Right lung (tissue), 5 donors: ENCODE measurements around the gene FA2H. TPM values are rescaled to one million over a fixed set of nuclear protein-coding genes. Genes with fewer than 3 reads are reported as not detected.

Experiments
- DNase-seq, 2 donors: peaks; one replicate each; pipeline ENCODE4 v3.0.0-alpha.2; 2013
- polyA plus RNA-seq, 5 donors: library from polyadenylated mRNA; unstranded; fragments of 120-200 nt; gene quantifications; one replicate each; pipeline versions ENCODE4 v1.2.1 to v1.2.3, GENCODE V29; 2013; ENCODE audit warnings: inconsistent platforms in 1 of 5, low replicate concordance in 1 of 5; ENCODE audit not compliant: insufficient read length in 5 of 5, insufficient read depth in 1 of 5

Gene FA2H
- polyA plus RNA-seq, 5 donors: 3.4 to 5.5 (median 4.4) TPM

DNA sequence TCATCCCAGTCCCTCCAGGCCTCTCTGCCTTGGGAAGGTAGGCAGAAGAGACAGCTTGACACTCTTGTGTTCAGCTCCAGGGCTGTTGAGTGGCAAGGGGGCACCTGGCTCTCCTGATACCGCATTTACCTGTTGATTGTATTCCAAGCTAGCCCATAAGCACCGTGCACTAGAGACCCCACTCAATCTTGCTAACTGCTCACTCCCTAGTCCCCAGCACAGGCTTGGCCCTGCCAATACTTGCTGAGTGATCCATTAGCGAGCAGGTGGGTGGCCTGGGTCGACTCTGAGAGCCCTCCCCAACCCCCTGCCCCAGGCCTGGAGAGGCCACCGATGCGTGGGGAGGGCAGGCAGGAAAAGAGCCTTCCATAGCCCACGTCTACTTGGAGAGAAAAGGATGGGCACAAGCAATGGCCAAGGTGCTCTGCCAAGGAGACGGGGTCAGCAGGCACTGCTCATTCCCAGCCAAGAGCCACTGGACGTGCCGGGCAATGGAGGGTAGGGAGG lies 29.5 kb downstream of the FA2H start:
- no peak for DNase-seq

- DNase-seq: no peak
Observed at GRCh38 chr16:74744566-74744965, 30.1 kb downstream of the FA2H start.

DNA sequence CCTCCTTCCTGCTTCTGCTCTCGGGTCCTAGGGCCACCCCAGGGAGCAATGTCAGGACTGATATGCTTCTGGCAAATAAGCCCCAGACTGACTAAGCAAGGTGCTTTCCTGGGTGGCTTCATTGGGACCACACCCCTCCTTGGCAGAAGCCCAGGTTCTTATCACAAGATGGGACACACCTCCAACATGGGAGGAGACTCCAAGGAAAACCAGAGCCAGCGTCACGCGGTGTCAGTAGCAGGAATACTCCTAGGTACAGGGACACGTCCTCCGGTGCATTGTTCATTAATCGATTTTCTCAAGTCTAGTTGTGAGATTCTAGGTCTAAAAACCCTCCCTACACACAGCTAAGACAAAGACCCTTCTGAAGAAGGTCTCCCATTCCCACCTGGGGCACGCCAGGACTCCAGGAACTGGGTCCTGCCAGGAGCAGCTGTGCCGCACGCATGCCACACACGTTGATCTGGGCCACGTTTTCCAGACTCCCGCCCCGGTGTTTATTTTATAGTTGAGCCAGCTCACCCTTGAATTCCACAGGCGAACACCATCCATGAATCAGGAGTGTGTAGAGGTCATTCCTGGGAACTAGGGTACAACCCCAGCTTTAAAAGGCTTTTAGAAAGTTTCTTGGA lies 30.8 kb downstream of the FA2H start:
- DNase-seq: peak; percentile 56 to 65

GRCh38 chr16:74743045-74743667 lies 31.5 kb downstream of the FA2H start:
- no peak for DNase-seq

DNA sequence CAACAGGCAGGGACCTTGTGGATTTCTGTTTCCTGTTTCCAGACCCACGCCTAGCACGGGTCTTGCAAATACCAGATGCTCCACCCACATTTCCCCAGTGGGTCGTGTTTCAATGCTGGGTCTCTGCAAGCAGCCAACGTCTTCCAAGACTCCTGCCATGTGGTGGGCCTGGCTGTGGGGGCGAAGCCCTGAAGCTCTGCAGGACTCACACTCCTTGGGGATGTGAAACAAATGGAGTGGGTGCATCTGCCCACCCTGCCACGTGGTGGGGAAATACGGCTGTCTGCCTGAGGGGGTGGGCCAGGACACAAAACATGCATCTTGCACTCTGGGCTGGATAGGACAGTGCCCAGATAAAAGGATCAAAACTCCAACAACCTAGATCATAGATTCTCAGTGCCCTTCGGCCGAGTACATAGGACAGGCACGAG lies 32.6 kb downstream of the FA2H start:
- DNase-seq: no peak

- no peak for DNase-seq
Observed at GRCh38 chr16:74740795-74741304, 33.8 kb downstream of the FA2H start.

DNA sequence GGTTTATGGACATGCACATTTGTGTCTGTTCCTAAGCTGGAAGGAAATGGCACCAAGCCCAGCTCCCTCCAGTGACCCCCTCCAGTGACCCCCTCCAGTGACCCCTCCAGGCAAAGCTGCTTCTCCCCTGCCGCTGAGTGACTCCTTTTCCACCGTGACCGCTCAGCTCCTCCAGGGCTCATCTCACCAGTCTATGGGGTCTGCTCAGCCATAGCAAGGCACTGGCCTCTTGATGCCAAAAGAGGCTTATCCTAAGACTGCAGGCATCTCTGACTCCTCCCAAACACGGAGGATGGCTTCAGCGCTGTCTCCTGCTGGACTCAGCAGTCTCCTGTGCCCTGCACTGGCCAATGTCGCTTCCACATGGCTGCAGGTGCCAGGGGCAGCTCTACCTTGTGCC lies 35.3 kb downstream of the FA2H start:
- DNase-seq: no peak

GRCh38 chr16:74738816-74739215 lies 35.8 kb downstream of the FA2H start:
- DNase-seq: no peak

GRCh38 chr16:74738113-74738541 lies 36.5 kb downstream of the FA2H start:
- no peak for DNase-seq

DNA sequence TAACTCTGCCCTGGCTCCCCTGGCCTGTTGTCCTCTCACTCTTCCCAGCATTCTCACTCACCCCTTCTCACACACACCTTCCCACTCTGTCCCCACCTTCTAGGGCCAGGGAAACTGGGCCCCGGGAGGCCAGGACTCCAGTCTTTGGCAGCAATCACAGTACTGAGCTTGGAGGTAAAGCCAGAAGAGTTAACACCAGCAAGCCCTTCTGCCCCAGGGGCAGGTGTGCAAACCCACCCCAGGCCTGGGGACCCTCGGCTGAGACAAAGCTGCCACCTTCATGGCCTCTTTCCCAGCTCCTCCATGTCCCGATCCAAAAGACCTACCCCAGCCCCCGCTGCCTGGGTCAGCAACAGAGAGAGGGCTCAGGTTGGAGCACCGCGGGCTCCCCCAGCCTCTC lies 37.1 kb downstream of the FA2H start:
- DNase-seq: no peak

GRCh38 chr16:74736531-74737157 lies 38.0 kb downstream of the FA2H start:
- DNase-seq: no peak

DNA sequence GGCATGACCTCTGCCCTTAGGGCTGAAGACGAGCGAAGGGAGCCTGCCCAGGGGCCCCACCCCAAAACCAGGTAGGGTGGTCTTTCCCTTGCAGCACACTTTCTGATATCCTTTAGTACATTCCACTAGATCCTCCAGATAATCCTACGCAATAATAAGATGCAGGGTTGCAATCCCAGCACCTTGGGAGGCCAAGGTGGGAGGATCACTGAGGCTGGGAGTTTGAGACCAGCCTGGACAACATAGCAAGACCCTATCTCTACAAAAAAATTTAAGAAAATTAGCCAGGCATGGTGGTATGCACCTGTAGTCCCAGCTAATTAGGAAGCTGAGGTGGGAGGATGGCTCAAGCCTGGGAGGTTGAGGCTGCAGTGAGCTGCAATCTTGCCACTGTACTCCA lies 39.1 kb downstream of the FA2H start:
- no peak for DNase-seq

DNA sequence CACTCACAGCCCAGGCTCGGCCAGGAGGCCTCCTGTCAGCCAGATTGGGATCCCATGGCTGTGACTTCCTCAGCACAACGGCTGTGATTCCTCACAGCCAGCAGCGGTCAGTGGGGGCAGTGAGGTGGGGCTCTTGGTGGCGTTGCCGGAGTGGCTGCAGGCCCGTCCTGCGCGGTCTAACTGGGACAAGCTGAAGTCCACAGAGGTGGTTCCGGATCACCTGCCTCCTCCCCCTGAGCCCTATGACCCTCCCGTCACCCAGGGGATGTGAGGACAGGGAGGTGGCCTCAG lies 39.5 kb downstream of the FA2H start:
- DNase-seq: peak in 1 of 2 donors; percentile 21

GRCh38 chr16:74734361-74735161 lies 40.1 kb downstream of the FA2H start:
- DNase-seq: no peak

GRCh38 chr16:74732707-74733350 lies 41.8 kb downstream of the FA2H start:
- DNase-seq: no peak

DNA sequence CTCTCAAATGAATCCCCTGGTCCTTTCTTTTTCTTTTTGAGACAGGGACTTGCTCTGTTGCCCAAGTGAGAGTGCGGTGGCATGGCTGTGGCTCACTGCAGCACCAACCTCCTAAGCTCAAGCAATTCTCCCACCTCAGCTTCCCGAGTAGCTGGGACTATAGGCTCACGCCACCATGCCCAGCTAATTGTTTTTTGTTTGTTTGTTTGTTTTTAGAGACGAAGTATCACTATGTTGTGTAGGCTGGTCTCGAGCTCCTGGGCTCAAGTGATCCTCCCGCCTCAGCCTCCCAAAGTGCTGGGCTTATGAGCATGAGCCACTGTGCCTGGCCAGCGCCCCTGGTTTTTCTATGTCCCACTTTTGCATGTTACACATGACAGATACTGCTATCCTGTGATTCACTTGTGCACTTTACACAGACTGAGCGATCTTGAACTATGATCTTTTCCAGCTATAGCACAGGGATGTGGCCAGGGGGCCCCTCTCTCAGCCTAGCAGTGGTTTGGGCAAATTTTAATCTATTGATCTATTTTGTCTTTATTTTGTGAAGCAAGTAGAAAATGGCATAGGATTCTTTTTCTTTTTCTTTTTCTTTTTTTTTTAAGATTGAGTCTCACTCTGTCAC lies 42.7 kb downstream of the FA2H start:
- DNase-seq: no peak

- no peak for DNase-seq
Observed at GRCh38 chr16:74729783-74730683, 44.6 kb downstream of the FA2H start.

DNA sequence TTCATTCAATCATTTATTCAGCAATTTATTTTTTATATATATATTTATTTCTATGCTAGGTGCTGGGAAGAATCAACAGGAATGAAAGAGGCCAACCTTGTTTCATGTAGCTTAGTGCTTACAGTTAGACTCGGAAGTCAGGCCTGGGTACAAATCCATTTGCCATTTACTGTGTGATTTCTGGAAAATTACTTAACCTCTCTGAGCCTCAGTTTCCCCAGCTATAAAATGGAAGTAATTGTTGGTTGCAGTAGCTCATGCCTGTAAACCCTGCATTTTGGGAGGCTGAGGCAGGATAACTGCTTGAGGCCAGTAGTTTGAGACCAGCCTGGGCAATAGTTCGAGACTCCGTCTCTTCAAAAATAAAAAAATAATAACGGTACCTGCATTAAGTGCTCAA lies 46.7 kb downstream of the FA2H start:
- DNase-seq: no peak

GRCh38 chr16:74726716-74727115 lies 47.9 kb downstream of the FA2H start:
- no peak for DNase-seq
